Stimulated activated naive CD8-positive, alpha-beta T cell treated with anti-CD3 and anti-CD28 coated beads, Interleukin-15, amount 100 ng/mL, for 72 hours (primary cell): ENCODE results near the gene ADCY6.
A peak's percentile ranks its signal among the peaks of the same experiment; 100 is the strongest.

Source experiments
- ATAC-seq: fragments of 150-1000 bp; cut with Tn5 transposase; 2 replicates; pipeline ENCODE4 v1.10.0; 2021; ENCODE audit warnings: mild to moderate bottlenecking, moderate library complexity
- DNase-seq, 2 donors: peaks; one replicate each; pipeline ENCODE4 v3.0.0; 2021 to 2022
- H3K27ac Mint-ChIP-seq, 2 donors: one replicate each; pipeline ENCODE4 v1.8.0; 2022; ENCODE audit warnings: mild to moderate bottlenecking in 2 of 2, mixed read lengths in 2 of 2, moderate library complexity in 2 of 2
- H3K27me3 Mint-ChIP-seq: one replicate; pipeline ENCODE4 v1.8.0; 2022; ENCODE audit warnings: mixed read lengths
- H3K4me1 Mint-ChIP-seq: one replicate; pipeline ENCODE4 v1.8.0; 2022; ENCODE audit warnings: mild to moderate bottlenecking, mixed read lengths
- H3K4me3 Mint-ChIP-seq, 2 donors: one replicate each; pipeline ENCODE4 v1.8.0; 2022; ENCODE audit warnings: mild to moderate bottlenecking in 2 of 2, mixed read lengths in 2 of 2, moderate library complexity in 1 of 2
- H3K9me3 Mint-ChIP-seq, 2 donors: one replicate each; pipeline ENCODE4 v1.8.0; 2022; ENCODE audit warnings: mixed read lengths in 2 of 2

The ADCY6 gene

DNA sequence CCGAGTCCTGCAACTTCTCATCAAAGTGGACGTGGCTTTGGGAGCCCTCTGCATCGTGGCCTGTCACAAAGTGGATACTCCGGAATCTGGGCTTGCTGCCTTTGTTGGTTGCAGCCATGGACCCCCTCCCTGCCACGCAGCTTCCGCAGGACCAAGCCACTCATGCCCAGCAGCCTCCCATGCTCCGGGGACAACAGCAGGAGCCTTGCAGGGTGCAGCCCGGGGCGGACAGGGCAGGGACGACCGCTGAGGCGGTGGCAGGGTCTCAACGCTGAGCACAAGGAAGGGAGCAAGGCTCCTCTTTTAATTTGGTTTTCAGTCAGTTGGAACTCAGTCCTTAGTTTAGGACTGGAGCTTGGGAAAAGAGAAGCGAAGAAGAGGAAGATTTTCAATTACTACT, 12.1 kb upstream of the ADCY6 start:
- H3K27ac Mint-ChIP-seq = no peak overlapping the region
- H3K9me3 Mint-ChIP-seq = no peaks in the 10 kb centered on the region
- peaks cover 12% of the 10 kb centered on the region for H3K27me3 Mint-ChIP-seq
- peaks cover 15% of the 10 kb centered on the region for H3K4me1 Mint-ChIP-seq
- DNase-seq (no peak), ATAC-seq (no peak)
- H3K4me3 Mint-ChIP-seq = no peak overlapping the region

DNA sequence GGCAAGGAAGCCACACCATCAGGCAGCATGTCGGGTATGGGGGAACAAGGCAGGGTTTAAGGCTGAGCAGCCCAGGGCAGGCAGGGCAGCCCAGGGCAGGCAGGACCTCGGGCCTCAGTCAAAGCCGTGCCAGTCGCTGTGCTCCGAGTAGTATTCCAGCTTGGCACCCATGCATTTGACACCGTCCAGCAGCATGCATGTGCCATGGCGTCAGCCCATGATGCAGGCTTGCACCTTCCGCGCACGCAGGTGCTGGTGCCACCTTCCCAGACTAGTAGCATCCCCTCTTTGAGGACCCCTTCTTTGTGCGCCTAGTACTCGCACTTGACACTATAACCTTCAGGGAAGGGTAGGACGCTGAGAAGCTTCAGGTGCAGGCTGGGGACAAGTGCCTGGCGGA, 11.6 kb upstream of the ADCY6 start:
- Mint-ChIP-seq H3K4me3 (no peak overlapping the region), H3K4me1 (peaks cover 18% of the 10 kb centered on the region), H3K9me3 (no peaks in the 10 kb centered on the region), H3K27ac (no peak overlapping the region), H3K27me3 (peaks cover 12% of the 10 kb centered on the region)
- ATAC-seq = no peak
- no peak for DNase-seq

DNA sequence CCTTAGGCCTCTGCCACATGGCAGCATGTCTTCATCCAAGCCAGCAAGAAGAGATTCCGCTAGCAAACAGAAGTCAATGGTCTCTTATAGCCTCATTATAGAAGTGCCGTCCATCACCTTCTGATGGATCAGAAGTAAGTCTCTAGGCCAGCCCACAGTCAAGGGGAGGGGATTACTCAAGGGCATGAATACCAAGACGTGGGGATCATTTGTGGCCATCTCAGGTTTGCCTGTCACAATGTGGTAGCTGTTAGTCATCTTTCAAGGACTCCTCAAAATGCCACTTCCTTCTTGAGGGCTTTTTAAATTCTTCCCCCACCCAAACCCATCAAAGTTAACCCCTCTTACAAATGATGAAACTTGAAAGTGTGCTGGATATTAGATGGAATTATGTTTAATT, 8.1 kb upstream of the ADCY6 start:
- no peak overlapping the region for H3K27ac Mint-ChIP-seq
- H3K4me3 Mint-ChIP-seq = no peak overlapping the region
- DNase-seq (peak in 1 of 2 donors; percentile 62), ATAC-seq (peak; percentile 98)
- peaks cover 19% of the 10 kb centered on the region for H3K27me3 Mint-ChIP-seq
- H3K9me3 Mint-ChIP-seq = no peaks in the 10 kb centered on the region
- peaks cover 11% of the 10 kb centered on the region for H3K4me1 Mint-ChIP-seq

DNA sequence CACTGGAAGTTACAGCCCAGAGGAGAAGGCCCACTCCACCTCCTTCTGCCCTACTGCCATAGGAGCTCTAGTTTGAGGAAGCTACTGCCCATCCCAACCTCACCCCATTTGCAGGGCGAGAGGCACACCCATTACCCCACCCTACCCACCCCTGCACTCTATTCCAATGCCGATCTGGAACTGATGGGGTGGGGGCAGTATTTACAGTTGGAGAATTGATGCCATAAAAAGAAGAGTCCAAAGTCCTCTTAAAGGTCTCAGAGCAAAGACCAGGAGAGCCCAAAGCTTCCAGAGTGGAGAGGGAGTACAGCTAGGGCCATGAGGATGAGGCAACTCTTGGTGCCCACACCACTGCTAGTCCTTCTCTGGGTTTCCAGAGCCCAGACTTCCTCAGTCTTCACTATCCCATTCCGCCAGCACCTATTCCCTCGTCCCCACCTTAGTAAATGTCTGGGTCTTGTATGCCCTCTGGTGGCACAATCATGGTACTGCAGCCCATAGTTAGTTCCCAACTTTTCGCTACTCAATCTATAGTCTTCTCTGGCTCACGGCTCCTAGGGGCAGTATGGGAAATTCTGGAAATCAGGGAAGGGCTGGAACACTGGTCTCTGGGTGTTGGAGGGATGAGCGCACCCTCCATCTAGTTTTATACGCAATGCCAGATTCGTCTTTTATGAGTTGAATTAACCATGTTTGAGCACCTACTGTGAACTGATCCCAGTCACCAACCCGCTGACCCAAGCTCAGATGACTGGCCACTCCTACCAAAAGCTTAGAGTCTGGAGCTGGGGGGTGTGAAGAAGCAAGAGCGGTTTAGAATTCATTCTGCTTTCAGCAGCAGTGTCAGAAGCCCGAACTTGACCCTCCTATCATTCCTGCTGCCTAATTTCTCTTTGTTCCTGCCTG, 6.9 kb upstream of the ADCY6 start:
- Mint-ChIP-seq H3K9me3 (no peaks in the 10 kb centered on the region), H3K27ac (no peak overlapping the region), H3K4me3 (no peak overlapping the region), H3K4me1 (peaks cover 11% of the 10 kb centered on the region), H3K27me3 (peaks cover 19% of the 10 kb centered on the region)
- ATAC-seq = peak; percentile 54
- peak; percentile 39 to 55 for DNase-seq

DNA sequence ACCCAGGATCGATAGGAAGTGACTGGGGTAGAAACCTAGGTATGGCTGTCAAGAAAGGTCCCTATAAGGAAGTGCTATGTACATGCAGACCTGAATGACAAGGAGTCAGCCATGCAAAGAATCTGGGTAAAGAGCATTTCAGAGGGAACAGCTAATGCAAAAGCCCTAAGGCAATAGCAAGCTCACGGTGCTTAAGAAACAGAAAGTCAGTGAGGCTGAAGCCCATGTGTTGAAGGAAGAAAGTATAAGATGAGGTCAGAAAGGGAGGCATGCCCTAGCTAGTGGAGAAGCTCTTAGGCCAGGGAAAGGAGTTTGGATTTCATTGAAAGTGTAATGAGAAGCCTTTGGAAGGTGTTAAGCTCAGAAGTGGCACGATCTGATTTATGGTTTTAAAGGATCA, 6.0 kb upstream of the ADCY6 start:
- DNase-seq = no peak
- Mint-ChIP-seq H3K27ac (no peak overlapping the region), H3K9me3 (no peaks in the 10 kb centered on the region), H3K27me3 (peaks cover 19% of the 10 kb centered on the region), H3K4me3 (no peak overlapping the region), H3K4me1 (peaks cover 13% of the 10 kb centered on the region)
- ATAC-seq = no peak

DNA sequence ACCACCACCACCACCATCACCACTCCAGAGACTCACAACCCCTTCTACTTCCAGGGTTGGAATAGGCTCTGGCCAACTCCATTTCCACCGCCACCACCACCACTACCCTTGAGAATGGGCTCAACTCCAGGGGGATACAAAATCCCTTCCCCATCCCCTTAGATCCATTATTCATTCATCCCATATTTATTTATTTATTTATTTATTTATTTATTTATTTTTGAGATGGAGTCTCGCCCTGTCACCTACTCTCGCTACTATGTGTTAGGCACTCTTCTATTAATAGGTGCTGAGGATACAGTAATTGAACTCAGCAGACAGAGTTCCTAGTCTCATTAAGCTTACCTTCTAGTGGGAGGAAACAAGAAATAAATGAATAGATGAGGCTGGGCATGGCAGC, 4.8 kb upstream of the ADCY6 start:
- Mint-ChIP-seq H3K4me3 (no peak overlapping the region), H3K4me1 (peaks cover 22% of the 10 kb centered on the region), H3K9me3 (no peaks in the 10 kb centered on the region), H3K27ac (no peak overlapping the region), H3K27me3 (peaks cover 31% of the 10 kb centered on the region)
- ATAC-seq (no peak), DNase-seq (no peak)

DNA sequence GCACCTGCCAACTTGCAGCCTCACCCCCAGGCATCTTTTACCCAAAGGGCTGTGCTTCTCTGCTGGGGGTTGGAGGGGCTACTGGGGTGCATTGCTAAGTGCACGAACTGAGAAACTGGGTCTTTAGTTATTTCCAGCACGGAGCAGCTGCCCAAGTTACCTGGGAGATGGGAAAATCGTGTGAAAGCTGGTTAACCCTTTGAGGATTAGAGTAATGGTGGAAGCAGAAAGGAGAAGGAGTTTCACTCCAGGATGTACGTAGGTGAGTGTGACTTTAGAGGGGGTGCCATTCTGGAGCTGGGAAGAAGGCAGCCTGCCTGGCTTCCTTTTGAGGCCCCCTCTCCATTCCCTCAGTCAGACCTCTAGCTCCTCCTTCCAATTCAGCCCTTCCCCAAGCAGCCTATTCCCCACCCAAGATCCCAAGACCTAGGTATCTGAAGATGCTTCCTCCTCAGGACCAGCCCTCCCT, 1.0 kb upstream of the ADCY6 start:
- Mint-ChIP-seq H3K9me3 (no peaks in the 10 kb centered on the region), H3K27me3 (peaks cover 66% of the 10 kb centered on the region), H3K4me1 (peaks cover 16% of the 10 kb centered on the region), H3K27ac (no peak overlapping the region), H3K4me3 (peak overlapping the region; percentile 76 to 80)
- ATAC-seq = peak; percentile 13
- no peak for DNase-seq

DNA sequence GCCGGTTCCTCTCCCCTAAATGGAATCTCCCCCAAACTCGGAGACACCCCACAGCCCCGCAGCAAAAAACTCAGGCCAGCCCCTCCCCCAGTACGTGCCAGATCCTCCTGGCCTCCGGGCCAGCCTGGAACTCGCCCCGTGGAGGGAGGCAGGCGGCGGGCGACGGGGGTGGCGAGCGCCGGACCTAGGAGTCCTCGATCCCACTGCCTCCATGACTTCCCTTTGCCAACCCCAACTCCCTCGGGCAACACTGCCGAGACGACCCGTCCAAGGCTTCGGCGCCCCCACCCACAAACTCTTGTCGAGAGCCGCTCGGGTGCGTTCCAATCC, 400 bp downstream of the ADCY6 start:
- peak overlapping the region; percentile 76 to 80 for H3K4me3 Mint-ChIP-seq
- H3K27ac Mint-ChIP-seq = no peak overlapping the region
- peaks cover 16% of the 10 kb centered on the region for H3K4me1 Mint-ChIP-seq
- H3K27me3 Mint-ChIP-seq = peaks cover 69% of the 10 kb centered on the region
- H3K9me3 Mint-ChIP-seq = no peaks in the 10 kb centered on the region
- ATAC-seq (no peak), DNase-seq (no peak)

DNA sequence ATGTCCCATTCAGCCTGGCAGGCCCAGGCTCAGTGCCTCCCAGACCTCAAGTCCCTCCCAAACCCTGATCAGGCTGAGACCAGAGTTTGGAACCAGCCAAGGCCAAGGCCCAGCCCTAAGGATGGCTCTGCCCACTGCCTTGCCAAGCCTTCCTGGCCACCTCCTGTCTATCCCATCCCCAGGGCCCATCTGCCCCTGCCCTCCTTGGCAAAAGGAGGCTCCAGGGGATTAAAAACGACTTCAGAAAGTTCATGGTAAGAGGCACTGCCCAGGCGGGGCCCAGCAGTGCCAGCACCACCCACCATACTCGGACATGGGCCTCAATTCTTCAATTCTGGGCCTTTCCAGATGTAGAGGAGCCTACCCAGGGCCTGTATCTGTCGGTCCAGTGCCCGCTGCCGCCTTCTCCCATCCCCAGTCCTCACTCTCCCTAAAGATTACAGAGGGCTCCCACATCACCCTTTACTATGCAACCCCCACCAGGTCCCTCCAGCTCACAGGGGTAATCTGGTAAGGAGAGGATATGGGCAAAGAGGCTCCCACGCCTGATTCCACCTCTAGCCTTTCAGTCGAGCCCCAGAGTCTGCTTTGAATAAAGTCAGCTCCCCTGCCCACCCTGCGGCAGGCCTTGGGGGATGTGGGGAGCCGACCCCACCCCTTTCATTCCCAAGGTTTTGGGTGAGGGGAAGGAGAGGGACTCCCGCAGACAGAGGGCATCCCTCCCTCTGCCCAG, 932 bp downstream of the ADCY6 start:
- H3K9me3 Mint-ChIP-seq = no peaks in the 10 kb centered on the region
- no peak overlapping the region for H3K27ac Mint-ChIP-seq
- H3K4me3 Mint-ChIP-seq = peak overlapping the region; percentile 76 to 80
- DNase-seq (no peak), ATAC-seq (peak; percentile 5)
- H3K27me3 Mint-ChIP-seq = peaks cover 69% of the 10 kb centered on the region
- peaks cover 16% of the 10 kb centered on the region for H3K4me1 Mint-ChIP-seq

DNA sequence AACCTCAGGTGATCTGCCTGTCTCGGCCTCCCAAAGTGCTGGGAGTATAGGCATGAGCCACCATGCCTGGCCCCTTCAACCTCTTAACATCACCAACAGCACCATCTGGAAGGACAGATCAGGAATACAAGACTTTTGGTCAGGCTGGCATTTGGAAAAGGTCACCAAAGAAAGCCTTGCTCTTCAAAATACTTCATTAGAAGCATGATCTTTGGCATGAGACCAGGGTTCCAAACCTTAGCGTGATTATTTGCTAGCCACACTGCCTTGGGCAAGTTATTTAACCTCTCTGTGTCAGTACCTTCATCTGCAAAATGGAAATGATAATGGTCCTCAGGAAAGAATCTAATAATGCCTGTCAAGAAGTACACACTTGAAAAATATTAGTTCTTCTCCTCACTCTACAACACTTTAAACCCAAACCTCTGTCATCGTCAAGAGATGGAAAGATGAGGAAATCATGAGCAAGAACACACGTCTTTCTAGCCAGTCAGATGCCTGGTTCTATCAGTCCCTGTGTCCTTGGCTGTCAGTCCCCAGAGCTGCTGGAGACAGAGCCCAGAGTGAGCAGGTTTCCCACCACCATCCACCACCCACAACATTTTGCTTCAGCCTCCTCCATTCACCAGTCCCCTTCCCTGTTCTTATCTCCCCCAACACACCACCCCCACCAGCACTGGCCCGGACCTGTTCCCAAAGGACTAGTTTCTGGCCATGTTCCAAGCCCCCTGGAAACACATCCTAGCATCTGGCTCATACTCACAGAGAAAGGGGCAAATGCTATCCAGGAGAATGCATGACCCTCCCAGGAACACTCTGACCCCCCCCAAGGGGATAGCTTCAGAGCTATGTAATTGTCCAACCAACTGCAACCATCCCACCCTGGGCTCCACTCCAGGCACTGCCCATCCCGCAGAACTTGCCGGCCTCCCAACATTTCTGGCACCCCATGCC, 2.0 kb downstream of the ADCY6 start:
- no peak overlapping the region for H3K27ac Mint-ChIP-seq
- no peak for DNase-seq
- H3K27me3 Mint-ChIP-seq = peaks cover 78% of the 10 kb centered on the region
- H3K4me3 Mint-ChIP-seq = no peak overlapping the region
- H3K9me3 Mint-ChIP-seq = no peaks in the 10 kb centered on the region
- peaks cover 16% of the 10 kb centered on the region for H3K4me1 Mint-ChIP-seq
- ATAC-seq = no peak

DNA sequence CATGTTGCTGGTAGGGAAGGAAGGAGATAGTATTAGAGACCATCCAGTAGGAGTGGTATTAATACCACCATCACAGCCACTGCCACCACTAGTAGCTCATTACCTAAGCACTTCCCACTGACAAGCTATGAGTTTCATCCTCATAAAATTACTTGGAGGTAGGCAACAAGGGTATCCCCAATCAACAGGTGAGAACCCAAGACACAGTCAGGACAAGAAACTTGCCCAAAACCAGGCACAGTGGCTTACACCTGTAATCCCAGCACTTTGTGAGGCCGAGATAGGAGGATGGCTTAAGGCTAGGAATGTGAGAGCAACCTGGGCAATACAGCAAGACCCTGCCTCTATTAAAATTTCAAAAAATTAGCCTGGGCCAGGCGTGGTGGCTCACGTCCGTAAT, 5.5 kb downstream of the ADCY6 start:
- H3K27ac Mint-ChIP-seq = no peak overlapping the region
- H3K4me1 Mint-ChIP-seq = peaks cover 11% of the 10 kb centered on the region
- ATAC-seq (no peak), DNase-seq (no peak)
- H3K4me3 Mint-ChIP-seq = no peak overlapping the region
- H3K27me3 Mint-ChIP-seq = peaks cover 54% of the 10 kb centered on the region
- no peaks in the 10 kb centered on the region for H3K9me3 Mint-ChIP-seq

DNA sequence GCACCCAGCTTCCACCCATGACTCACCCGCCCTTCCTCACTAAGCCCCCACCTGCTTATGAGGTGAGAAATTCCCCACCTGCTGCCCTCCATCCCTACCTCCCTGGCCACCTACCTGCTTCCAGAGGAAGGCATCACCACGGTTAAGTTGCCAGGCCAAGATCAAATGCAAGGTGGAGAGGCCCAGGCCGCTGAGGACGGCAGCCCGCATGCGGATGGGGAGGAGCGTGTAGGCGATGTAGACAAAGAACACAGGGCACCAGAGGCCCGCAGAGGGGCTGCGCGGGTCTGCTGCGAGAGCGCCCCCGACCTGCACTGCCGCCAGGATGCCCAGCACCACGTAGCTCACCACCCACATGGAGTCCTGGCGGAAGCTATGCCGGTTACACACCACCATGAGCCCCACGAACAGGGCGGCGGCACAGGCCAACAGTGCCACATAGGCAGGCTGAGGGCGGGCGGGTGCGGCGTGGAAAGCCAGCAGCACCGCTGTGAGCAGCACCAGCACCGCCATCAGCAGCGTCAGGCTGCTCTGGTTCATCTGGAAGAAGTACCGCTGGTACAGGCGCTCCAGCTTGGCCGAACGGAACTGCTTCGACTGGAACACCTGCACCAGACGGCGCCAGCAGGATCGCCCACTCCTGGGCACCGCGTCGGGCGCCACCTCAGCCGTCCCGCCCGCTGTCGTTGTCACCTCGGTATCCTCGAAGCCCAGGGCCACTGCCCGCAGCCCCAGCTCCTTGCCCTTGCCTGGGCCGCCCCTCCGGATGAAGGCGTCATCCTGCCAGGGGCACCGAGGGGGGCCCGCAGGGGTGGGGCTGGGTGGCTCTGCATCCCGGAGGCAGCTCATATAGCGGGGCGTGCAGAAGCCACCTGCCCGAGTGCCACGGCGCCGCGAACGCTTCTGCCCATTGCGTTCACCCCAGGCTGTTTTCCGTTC, 6.2 kb downstream of the ADCY6 start:
- Mint-ChIP-seq H3K27me3 (peaks cover 47% of the 10 kb centered on the region), H3K4me3 (no peak overlapping the region), H3K27ac (peak overlapping the region in 1 of 2 donors; percentile 30), H3K9me3 (no peaks in the 10 kb centered on the region), H3K4me1 (peaks cover 8% of the 10 kb centered on the region)
- ATAC-seq = peak; percentile 26
- no peak for DNase-seq

DNA sequence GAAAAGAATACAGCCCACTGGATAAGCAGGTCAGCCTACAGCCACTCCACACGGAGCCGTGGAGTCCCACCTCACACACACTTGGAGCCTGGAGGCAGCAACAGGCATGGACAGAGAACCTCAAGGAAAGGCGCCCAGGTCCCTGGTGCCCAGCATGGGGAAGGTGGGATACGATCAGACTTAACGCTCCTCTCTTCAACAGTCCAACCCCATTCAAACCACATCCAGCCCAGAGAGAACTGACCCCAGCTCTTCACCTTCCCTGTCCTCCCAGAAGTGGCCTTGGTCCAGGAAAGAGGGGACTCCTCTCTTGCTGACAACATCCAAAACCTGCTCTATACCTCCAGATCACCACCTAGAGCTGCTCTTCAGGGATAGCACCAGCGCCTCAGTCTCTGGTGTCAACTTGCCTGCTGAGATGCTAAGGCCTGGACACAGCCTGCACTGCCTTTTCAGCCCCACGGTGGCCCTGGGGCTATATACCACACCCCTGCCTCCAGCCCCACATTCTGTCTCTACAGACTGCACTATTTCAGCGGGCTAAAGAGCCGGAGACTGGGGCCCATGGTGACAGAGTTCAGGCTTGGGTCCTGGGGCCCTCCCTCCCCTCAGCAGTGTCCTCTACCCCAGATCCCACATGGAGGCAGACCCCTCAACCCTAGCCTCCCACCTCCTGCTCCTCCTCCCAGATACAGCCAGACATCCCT, 7.0 kb downstream of the ADCY6 start:
- H3K4me3 Mint-ChIP-seq = no peak overlapping the region
- ATAC-seq (peak; percentile 13), DNase-seq (no peak)
- H3K27me3 Mint-ChIP-seq = peaks cover 39% of the 10 kb centered on the region
- no peaks in the 10 kb centered on the region for H3K9me3 Mint-ChIP-seq
- peak overlapping the region; percentile 30 to 32 for H3K27ac Mint-ChIP-seq
- H3K4me1 Mint-ChIP-seq = peaks cover 8% of the 10 kb centered on the region
